Mesodermal cell (in vitro differentiated cells): ENCODE results near the gene DOP1B.

Source experiments
- H3K27ac ChIP-seq: 2 replicates; pipeline ENCODE4 v1.7.0; 2013; ENCODE audit warnings: mild to moderate bottlenecking, low read depth, low read length, moderate library complexity; ENCODE audit not compliant: severe bottlenecking
- H3K36me3 ChIP-seq: 2 replicates; pipeline ENCODE4 v1.7.1; 2013; ENCODE audit warnings: mild to moderate bottlenecking, low read length, moderate library complexity; ENCODE audit not compliant: control insufficient read depth, insufficient read depth
- H3K4me1 ChIP-seq: one replicate; pipeline ENCODE4 v1.7.1; 2013; ENCODE audit warnings: mild to moderate bottlenecking, low read length; ENCODE audit not compliant: insufficient read depth, control insufficient read depth, poor library complexity, severe bottlenecking
- H3K4me3 ChIP-seq: 2 replicates; pipeline ENCODE4 v1.7.0; 2013; ENCODE audit warnings: low read length, control low read depth, mild to moderate bottlenecking; ENCODE audit not compliant: insufficient read depth, poor library complexity, severe bottlenecking; ENCODE audit errors: extremely low read depth
- H3K9me3 ChIP-seq: 2 replicates; pipeline ENCODE4 v1.7.1; 2013; ENCODE audit warnings: mild to moderate bottlenecking, low read length, moderate library complexity; ENCODE audit not compliant: control insufficient read depth
- WGBS, 2 experiments: methylation state at CpG; one replicate each; pipeline ENCODE4 v1.1.5; 2013; ENCODE audit warnings: missing lambda C conversion rate in 2 of 2; ENCODE audit not compliant: insufficient coverage in 2 of 2; 5-methylcytosine and 5-hydroxymethylcytosine counted together

DOP1B gene

DNA sequence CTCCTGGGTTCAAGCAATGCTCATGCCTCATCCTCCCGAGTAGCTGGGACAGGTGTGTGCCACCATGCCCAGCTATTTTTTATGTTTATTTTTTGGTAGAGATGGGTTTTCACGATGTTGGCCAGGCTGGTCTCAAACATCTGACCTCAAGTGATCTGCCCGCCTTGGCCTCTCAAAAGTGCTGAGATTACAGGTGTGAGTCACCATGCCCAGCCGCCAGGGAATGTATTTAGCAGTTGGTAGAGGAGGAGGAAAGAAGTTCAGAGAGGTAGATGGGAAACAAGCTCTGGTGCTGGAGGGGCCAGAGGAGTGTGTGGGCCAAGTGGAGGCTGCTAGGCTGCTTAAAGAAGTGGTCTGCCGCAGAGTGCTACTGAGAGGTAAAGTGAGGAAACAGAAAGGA lies 6.0 kb downstream of the DOP1B start:
- H3K4me3 ChIP-seq: no peak overlapping the region
- H3K27ac ChIP-seq: no peak overlapping the region
- no peaks in the 10 kb centered on the region for H3K36me3 ChIP-seq
- no peaks in the 10 kb centered on the region for H3K4me1 ChIP-seq
- no peaks in the 10 kb centered on the region for H3K9me3 ChIP-seq
- 95 to 97% methylated on average over 5 of the region's 5 CpGs for WGBS, 2 experiments

GRCh38 chr21:36163750-36164741 lies 7.4 kb downstream of the DOP1B start:
- 95 to 96% methylated on average over 8 of the region's 10 CpGs for WGBS, 2 experiments
- H3K27ac ChIP-seq: no peak overlapping the region
- no peaks in the 10 kb centered on the region for H3K9me3 ChIP-seq
- H3K36me3 ChIP-seq: no peaks in the 10 kb centered on the region
- H3K4me3 ChIP-seq: no peak overlapping the region
- H3K4me1 ChIP-seq: no peaks in the 10 kb centered on the region

DNA sequence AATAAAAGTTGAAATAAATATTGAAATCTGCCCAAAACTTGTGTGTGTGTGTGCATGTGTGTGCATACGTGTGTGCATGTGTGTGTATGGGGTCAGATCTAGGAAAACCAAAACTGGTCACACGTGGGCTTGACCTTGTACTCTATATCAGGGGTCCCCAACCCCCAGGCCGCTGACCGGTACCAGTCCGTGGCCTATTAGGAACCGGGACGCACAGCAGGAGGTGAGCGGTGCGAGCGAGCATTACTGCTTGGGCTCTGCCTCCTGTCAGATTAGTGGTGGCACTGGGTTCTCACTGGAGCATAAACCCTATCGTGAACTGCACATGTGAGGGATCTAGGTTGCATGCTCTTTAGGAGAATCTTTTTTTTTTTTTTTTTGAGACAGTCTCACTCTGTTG lies 8.7 kb downstream of the DOP1B start:
- Histone ChIP-seq H3K9me3 (no peaks in the 10 kb centered on the region), H3K4me3 (no peak overlapping the region), H3K36me3 (no peaks in the 10 kb centered on the region), H3K4me1 (no peaks in the 10 kb centered on the region), H3K27ac (no peak overlapping the region)
- 94 to 96% methylated on average over 11 of the region's 11 CpGs for whole genome bisulfite sequencing, 2 experiments

DNA sequence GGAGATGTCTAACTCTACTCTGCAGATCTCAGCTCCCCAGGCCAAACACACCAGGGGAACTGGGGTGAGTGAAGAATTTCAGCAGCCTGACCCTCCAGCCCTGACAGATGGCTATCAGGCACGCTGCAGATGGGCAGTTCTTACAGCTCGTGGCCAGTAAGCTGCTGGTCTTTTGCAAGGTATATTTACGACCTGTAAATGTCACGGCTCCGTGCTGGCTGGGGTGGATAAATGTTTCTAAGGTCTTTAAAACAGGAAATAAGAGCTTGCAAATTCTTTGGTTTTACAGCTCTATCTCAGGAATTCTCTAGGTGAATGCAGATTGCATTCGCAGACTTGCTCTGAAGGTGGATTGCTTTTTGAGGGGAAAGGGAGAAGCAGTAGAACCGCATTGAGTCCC lies 10.1 kb downstream of the DOP1B start:
- H3K4me3 ChIP-seq: no peak overlapping the region
- no peaks in the 10 kb centered on the region for H3K9me3 ChIP-seq
- no peaks in the 10 kb centered on the region for H3K36me3 ChIP-seq
- 78% methylated on average over 4 to 6 of the region's 7 CpGs for WGBS, 2 experiments
- peaks cover under 1% of the 10 kb centered on the region for H3K4me1 ChIP-seq
- no peak overlapping the region for H3K27ac ChIP-seq

GRCh38 chr21:36167541-36167940 lies 10.9 kb downstream of the DOP1B start:
- H3K9me3 ChIP-seq: no peaks in the 10 kb centered on the region
- H3K27ac ChIP-seq: no peak overlapping the region
- no peak overlapping the region for H3K4me3 ChIP-seq
- 100% methylated on average over 1 of the region's 4 CpGs; no CpG with 5 or more reads in 1 of the 2 experiments for WGBS, 2 experiments
- peaks cover 5% of the 10 kb centered on the region for H3K4me1 ChIP-seq
- H3K36me3 ChIP-seq: no peaks in the 10 kb centered on the region

GRCh38 chr21:36169470-36170128 lies 13.0 kb downstream of the DOP1B start:
- 86 to 96% methylated on average over 16 to 18 of the region's 19 CpGs for WGBS, 2 experiments
- Histone ChIP-seq H3K4me3 (no peak overlapping the region), H3K36me3 (no peaks in the 10 kb centered on the region), H3K4me1 (peaks cover 5% of the 10 kb centered on the region), H3K9me3 (no peaks in the 10 kb centered on the region), H3K27ac (no peak overlapping the region)

DNA sequence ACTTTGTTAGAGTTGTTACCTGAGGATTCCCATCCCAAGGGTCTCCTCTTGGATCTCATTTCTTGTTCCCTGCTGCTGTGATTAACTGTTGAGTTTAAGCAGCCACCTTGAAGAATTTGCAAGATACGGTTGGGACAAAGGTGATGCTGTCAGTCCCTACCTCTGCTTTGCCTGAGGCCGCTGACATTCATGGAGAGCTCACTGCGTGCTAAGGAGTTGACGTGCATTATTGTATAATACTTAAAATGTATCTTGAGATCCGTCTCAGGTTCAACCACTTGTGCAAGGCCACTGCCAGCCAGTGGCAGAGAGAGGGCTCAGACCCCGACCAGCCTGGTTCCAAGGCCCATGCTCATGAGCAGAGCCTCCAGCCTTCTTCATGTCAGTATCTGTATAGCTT lies 14.2 kb downstream of the DOP1B start:
- Histone ChIP-seq H3K27ac (no peak overlapping the region), H3K4me1 (peaks cover 5% of the 10 kb centered on the region), H3K4me3 (no peak overlapping the region), H3K9me3 (no peaks in the 10 kb centered on the region), H3K36me3 (no peaks in the 10 kb centered on the region)
- WGBS, 2 experiments: 90 to 95% methylated on average over 3 to 6 of the region's 6 CpGs

GRCh38 chr21:36171336-36171735 lies 14.7 kb downstream of the DOP1B start:
- H3K4me1 ChIP-seq: peaks cover 5% of the 10 kb centered on the region
- no peaks in the 10 kb centered on the region for H3K36me3 ChIP-seq
- WGBS, 2 experiments: 90 to 96% methylated on average over 4 to 5 of the region's 5 CpGs

GRCh38 chr21:36171741-36172331 lies 15.2 kb downstream of the DOP1B start:
- no peaks in the 10 kb centered on the region for H3K9me3 ChIP-seq
- no peak overlapping the region for H3K27ac ChIP-seq
- 86 to 96% methylated on average over 7 to 8 of the region's 9 CpGs for WGBS, 2 experiments
- peaks cover 5% of the 10 kb centered on the region for H3K4me1 ChIP-seq
- no peak overlapping the region for H3K4me3 ChIP-seq
- H3K36me3 ChIP-seq: no peaks in the 10 kb centered on the region

More at GRCh38 chr21:36171336-36171735, 14.7 kb downstream of the DOP1B start:
- H3K27ac ChIP-seq: no peak overlapping the region
- no peak overlapping the region for H3K4me3 ChIP-seq
- H3K9me3 ChIP-seq: no peaks in the 10 kb centered on the region

GRCh38 chr21:36174780-36175179 lies 18.2 kb downstream of the DOP1B start:
- 92 to 100% methylated on average over 3 to 5 of the region's 6 CpGs for WGBS, 2 experiments

More at GRCh38 chr21:36174780-36175179, 18.2 kb downstream of the DOP1B start:
- peaks cover 5% of the 10 kb centered on the region for H3K4me1 ChIP-seq
- no peak overlapping the region for H3K27ac ChIP-seq
- no peaks in the 10 kb centered on the region for H3K36me3 ChIP-seq
- H3K9me3 ChIP-seq: no peaks in the 10 kb centered on the region
- H3K4me3 ChIP-seq: no peak overlapping the region
